Measurements from ENCODE around the gene GORASP1.
A peak's percentile ranks its signal among the peaks of the same experiment; 100 is the strongest.

The GORASP1 gene

DNA sequence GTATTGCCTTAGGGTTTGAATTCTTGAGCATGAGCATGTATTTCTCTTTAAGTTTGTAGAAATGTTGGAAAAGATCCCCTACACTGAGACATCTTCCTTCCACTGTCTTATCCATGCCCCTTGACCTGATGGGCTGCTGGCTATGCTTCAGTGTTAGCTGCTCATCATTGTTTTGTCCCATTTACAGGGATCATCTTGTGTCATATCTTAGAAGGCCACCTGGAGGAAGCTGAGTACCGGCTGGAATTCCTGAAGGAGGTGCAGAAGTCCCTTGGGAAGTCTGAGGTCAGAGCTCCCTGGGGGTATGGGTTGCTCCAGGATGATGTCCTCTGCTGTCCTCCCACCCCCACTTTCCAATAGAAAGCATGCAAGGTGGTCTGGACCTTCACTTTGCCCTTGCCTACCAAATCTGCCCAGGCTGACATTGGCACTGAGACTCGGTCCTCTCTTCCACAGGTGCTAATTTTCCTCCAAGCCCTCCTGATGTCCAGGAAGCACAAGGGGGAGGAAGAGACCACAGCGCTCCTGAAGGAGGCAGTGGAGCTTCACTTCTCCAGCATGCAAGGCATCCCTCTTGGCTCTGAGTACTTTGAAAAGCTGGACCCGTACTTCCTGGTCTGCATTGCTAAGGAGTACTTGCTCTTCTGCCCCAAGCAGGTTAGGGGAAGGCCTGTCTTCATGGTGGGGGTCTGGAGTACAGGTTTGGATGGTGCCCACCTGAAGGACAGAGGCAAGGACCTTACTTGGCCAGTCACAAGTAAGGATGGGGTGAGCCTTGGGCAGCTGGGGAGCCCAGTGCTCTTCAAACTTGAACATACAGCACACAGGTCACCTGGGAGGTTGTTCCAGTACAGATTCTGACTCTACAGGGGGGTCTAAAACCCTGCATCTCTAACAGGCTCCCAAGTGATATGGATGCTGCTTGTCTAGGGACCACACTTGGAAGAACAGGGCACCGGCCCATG is 17.7 kb upstream of the GORASP1 start:
- DNase-seq, result no peak

DNA sequence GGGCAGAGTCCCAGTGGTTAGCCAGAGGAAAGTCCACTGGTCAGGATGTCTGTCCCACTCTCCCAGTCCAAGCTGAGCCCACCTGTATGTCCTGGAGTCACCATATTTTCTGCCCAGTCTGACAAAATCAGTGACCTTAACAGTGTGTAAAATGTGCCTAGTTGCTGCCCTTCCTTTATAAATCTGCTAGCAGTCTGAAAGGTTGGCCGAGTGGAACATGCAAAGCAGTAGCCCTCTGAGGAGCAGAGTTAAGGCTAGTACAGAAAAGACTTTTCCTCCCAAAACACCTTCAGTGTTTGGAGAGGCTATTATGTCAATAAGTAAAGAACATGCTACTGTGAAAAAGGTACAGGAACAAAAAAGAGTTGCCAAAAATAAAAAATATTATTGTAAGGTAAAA is 15.4 kb upstream of the GORASP1 start:
- no peak for DNase-seq

DNA sequence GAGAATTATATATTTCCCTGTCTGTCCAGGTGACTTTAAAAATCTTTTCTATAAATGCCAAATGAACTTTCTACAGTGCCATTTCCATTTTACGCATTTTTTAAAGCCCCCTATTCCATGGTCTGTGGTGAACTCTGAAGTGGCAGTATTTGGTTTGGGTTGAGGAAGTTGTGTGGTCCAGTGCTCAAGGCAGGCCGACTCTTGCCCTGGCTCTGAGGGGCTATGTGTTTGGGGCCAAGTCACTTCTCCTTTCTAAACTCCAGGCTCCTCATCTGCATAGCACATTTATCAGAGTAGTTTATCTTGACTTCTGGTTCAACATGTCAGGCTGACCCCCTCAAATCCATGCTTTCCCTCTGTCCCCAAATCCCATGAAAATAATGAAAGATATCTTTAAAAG is 14.2 kb upstream of the GORASP1 start:
- no peak for DNase-seq

DNA sequence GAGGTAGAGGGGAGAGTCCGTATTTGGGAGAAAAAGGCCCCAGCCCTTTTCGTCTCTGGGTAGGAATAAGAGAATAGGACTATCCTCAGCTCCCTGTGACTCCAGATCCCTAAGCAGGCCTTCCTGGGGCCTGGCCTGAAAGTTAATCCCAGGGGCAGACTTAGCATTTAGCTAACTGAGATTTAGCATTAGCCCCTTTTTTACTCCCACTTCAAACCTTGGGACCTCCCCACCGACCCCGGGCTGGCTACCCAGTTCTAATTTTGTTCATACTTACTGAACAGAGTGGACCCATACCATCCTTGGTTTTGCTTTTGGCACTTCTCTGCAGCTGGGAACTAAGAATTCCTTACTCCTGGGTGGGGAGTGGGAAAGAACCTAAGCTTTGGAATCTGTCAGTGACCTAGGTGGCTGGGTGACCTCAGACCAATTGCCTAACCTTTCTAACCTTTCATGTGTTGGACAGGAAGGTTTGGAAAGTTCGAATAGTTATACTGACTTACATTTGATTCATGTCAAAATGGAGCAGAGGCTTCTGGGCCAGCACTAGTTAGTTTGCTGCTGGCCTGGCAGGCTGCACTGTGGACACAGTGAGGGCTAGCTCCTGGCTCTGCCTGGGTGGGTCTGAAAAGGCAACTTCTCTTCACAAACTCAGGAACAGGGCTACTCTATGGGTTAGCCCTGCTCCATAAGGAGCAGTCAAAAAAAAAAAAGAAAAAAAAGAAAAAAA is 11.7 kb upstream of the GORASP1 start:
- DNase-seq, result no peak

DNA sequence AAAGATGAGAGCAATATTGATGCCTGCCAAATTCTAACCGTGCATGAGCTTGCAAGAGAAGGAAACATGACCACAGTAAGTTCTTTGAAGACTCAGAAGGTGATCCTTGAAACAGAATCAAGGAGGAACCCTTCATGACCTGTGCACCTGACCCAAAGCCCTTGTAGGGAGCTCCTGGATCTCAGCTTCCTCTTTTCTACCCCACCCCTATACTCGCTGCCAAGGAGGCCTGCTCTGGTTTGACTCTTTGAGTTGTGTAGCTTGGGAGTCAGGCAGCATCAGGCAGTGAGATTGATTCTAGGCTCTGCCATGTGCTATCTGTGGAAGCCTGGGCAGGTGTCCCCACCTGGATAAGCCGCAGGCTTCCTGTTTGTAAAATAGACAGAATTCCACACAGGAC is 10.7 kb upstream of the GORASP1 start:
- DNase-seq, result no peak

DNA sequence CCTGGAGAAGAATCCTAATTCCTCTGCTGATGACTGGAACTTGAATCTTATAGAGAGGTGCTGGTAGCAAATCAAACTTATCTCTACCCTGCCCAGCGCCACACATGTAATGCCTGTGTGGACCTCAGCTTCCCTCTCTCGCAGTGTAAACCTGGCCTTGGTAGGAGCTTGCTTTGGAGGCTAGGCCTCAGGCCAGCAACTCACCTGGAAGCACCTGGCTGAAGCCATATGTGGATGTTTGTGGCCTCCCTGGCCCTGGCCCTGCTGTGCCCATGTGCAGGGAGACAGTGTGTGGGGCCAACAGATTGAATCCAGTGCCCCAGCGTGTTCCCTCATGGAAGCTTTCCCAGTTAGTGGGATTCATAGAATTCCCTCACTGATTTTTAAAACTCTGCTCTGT is 8.4 kb upstream of the GORASP1 start:
- DNase-seq, result no peak

DNA sequence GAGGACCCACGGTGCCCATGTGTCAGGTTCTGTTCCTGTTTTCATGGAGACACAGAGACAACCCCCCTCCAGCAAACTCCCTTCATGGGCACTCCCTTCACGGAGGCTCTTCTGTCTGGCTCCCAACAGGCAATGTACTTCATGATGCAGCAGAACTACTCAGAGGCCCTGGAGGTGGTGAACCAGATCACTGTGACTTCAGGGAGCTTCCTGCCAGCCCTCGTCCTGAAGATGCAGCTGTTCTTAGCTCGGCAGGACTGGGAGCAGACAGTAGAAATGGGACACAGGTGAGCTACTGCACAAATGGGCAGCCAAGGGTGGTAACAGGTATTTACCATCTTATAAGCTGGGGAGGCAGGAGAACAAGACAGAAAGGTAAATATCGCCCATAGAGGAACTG is 7.0 kb upstream of the GORASP1 start:
- DNase-seq, result no peak

DNA sequence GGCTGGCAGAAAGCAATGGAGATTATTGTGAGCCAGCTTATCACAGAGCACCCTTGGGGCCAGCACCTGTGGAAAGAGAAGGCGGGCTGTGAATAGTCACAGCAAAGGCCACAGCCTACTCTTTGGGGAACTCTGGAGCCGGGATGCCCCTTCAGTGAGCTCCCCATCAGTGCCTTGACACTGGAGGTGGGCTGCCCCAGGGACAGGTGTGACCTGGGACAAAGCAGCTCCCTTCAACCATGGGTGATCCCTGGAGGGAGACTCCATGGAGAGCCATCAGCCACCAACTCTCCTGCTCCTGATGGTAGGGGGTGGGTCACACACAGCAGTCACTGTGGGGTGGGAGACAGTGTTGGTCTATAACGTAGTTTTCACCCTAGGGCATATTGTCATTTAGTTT is 5.9 kb upstream of the GORASP1 start:
- DNase-seq, result no peak

DNA sequence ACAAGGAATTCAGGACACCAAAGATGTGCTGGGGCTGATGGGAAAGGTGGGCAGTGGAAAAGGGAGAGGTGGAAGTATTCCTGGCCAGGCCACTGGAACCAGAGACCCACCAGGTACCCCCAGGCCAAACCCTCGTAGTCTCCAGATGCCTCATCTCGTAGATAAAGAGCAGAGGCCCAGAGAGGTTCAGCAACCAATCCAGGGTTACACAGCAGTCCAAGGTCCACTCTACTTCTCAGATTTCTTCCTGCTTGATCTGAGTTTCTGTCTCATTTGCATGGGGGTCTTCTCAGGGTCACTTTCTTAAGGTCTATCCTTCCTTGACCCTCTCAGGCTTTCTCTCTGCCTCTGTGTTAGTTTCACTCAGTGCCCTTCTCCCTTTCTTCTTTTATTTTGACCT is 5.1 kb upstream of the GORASP1 start:
- DNase-seq, result no peak

DNA sequence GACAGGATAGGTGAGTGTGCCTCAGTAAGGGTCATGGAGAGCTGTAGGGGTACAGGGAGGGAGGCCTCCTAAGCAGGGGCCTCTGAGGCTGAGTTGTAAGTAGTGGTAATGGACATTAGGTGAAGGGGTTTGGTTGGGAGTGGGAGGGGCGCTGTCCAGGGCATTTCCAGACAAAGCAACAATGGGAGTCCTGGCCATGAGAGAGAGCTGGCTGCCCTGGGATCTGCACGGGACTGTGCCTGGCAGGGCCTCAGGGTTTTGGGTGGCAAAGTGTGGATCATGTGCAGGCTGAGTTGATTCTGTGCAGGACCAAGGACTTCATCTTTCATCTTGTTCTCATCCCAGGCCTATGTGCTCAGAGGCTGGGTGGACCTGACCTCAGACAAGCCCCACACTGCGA is 4.7 kb upstream of the GORASP1 start:
- no peak for DNase-seq

DNA sequence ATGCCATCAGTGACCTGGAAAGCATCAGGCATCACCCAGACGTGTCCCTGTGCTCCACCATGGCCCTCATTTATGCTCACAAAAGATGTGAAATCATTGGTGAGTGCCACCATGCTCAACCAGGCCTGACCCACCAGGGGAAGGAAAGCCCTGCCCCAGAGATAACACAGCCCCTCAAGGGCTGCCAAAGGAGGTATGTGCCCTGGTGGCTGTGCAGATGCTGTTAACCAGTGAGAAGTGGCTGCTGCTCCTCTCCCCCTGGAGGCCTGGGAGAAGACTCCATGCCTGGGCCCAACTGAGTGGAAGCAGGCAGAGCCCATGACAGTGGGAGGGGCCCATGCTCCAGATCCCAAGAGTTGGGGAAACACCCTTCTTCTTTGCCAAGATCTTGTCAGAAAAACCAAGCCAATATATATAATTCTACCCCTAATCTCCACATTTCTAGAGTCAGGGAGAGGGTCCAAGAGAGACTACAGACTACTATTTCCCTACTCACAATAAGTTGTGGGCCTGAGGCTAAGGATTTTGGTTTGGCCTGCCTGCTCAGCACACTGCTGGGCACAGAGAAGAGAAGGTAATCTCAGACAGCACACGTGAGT is 2.7 kb upstream of the GORASP1 start:
- DNase-seq, result no peak

DNA sequence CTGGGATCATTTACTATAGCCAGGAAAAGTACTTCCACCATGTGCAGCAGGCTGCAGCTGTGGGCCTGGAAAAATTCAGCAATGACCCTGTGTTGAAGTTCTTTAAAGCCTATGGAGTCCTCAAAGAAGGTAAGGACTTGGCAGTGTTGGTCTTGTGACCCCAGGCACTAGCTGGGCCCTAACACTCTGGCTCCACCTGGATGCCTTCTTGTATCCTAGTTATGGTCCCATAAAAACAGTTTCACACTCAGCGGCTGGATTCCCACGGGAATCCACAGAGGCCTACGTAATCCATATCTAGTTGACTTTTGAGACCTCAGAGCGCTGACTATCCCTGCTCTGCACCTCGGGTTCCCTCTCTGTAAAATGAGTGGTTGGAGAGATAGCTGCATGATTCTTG is 1.7 kb upstream of the GORASP1 start:
- DNase-seq, result no peak

DNA sequence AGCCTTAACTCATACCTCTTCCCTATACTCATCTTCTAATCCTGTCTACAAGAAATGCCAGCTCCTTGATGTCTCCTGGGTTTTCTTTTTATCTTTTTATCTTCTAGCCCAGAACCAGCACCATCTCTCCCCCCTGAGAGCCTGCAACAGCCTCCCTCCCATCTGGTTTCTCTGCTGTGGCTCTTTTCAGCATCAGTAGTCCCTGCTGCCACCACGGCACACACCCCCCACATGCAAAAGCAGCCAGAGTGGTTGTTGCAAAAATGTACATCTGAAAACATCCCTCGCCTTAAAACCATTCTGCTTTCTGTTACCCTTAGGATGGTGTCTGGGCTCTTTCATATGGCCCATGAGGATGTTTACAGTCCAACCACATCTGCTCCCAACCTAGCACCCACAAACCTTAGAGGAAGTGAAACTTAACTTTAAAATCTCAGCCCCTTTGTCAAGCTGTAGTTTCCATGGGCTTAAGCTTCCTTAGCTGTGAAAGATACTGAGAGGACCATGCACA is 828 bp upstream of the GORASP1 start:
- no peak for DNase-seq

DNA sequence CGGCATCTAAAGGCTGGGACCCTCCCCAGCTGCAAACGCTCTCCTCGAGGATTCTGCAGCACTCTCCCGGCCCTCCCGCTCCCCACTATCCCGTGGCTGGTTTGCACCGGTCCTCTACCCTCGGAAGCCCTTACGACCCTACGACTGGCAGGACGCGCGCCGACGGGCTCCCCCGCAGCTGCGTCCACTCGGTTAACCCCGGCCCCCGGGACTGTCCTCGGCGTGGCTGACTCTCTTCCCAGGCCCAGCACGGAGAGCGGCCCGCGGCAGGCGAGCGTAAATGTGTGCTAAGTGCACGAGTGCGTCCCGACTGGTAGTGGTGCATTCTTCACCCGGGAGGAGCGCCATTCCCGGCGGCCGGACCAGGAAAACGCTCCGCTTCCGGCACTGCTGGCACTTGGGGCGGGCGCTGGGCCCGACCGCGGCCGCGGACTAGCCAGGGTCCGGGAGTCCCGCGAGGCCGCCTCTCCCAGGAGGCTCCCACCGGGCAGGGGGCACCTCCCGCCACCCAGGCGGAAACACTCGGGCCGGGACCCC is 508 bp downstream of the GORASP1 start:
- DNase-seq, result no peak

DNA sequence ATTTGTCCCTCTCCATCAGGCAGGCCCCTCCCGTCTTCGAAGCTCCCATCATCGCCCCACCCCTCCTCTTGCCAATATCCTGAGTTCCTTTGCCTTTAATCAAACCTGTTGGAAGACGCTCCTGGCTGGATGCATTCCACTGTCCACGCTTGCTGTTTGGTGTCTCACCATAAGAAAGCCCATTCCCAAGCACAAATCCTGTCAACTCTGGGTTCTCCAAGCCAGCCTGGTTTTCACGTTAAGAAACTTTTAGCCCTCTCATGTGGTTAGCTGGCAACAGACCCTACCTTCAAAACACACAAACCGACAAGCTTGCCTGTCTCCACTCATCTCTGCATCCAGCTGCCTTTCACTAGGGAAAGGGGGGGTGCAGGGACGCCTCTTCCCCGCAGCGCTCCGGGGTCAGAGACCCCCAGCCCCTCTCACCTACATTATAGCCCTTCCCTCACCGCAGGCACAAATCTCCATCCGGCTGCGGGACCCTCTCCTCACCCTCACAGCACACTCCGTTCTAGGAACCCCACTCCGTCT is 1.1 kb downstream of the GORASP1 start:
- DNase-seq, result peak in 1 of 2 experiments; percentile 23

DNA sequence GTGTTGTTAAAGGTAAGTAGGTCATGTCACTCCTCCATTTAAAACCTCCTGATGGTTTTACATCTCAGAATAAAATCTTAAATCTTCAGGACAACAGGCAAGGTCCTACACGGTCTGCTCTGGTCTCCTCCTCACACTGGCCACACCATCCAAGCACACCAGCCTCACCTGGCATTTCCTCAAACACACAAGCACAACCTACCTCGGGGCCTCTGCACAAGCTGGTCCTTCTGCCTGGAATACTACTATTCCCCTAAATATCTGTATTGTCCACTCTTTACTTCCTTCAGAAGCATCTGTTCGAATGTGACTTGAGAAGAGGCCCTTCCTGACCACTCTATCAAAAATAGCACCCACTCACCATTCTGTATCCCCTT is 1.8 kb downstream of the GORASP1 start:
- DNase-seq, result no peak

DNA sequence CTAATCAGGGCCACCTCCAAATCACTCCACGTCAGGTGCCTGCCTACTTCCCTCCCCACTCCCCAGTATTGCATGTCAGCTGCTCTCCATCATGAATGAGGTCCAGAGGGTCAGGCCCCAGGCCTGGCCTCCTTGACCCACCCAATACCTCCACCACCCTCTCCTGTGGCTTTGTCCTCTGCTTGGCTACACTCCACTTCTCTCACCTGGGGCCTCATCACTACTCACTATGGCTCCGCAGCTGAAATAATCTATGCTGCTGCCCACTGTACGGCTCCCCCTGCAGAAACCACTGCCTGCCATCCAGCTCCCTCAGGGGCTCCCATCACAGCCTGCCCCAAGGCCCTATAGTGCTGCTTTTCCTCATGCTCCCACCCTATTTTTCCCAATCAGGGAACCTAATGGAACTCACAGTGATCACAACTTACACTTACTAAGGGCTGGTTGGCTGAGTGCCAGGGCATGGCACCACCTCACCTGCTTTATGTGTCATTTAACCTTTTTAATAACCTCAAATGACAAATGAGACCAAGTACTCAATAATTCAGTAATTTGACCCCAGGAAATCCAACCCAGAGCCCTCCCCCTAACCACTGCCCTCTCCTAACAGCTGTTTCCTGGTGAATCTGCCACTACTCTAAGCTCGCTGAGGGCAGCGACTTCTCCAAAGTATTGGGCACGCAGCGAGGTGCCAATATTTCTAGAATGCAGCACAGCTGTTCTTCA is 2.3 kb downstream of the GORASP1 start:
- DNase-seq, result no peak

DNA sequence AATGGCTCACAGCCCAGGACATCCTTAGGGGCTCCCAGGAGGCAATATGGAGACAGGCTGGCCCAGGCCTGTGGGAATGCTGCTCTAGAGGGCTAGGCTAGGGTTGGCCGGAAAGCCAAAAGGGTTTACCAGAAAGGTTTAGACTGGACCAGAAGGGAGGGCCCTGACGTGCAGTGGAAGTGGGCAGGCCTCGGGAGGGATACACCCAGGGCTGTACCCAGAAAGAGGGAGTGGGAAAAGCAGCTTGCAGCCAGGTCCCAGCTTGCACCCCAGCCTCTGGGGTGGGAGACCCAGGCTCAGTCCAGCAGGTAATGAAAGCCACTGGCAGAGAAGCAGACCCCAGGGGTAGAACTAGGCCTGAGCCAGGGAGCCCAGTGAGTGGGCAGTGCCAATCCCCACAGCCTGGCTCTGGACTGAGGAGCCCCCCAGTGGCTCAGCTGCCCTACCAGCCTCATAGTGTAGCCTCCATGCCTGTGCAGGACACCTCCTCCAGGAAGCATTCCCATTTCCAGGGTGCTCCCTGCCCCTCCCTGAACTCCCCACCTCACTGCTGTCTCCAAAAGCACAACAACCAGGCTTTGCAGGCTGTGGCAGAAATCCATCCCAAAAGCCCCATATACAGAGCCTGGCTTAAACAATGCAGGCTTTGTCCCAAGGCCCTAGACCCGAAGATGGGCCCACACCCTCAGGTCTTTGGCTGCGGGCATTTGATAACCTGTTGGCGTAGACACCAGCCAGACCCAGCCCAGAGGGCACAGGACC is 3.5 kb downstream of the GORASP1 start:
- no peak for DNase-seq

DNA sequence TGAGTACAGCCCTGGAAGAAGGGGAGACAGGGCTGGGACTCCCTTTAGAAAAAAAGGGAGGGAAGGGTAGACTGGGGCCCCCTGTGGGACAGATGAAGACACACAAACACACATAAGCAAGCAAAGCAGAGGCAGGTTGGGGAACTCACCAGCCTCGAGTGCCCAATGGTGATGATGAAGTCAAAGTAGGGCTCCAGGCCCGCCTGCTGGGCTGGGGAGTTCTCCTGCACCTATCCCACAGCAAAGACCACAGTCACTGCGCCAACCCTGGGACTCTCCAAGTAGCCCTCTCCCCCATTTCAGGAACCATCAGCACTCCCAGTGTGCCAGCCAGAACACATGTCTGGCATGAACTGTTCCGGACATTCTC is 4.1 kb downstream of the GORASP1 start:
- peak in 1 of 2 experiments; percentile 10 for DNase-seq

DNA sequence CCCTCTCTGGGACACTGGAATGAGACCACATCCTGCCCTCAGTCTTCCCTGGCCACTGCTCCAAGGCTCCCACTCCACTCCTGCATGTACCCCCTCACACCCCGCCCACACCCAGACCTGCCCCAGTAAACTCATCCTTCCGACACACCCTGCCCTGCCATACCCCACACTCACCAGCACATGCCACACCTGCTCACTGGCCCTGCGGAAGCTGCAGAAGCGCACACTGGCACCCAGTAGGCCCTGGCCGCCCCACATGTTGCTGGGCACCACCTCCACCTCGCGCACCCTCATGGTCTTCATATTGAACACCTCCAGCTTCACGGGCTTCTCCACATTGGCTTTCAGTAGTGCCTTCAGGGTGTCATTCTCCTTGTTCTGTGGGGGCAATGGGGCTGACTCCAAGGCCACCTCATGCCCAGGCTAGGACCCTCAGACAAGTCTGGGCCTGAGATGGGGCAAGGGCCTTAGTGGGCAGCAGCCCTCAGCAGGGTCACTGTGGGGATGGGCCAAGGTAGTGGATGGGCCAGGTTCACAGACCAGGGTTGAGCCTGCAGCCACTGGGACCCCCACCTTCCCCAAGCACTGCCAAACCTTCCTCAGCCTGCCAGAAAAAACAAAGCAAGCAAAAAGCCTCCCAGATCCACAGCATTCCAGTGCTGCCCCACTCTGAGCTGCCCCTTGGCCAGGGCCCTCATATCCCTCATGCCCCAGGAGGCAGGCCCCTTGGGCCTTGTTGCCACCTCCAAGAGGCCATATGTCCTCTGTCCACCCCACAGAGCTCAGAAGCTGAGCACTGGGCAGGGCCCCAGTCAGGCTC is 4.7 kb downstream of the GORASP1 start:
- no peak for DNase-seq

Measured in SW 1271 (cell line).